Epidermal melanocyte (primary cell): Measurements from ENCODE around the gene NNT.
A peak's percentile ranks its signal among the peaks of the same experiment; 100 is the strongest.
"Not testable (repeated sequence)": the region's sequence is repeated elsewhere in the genome, so short reads cannot be mapped to it uniquely, and the experiment has no call there.

ENCODE experiments used
- DNase-seq: peaks from one replicate; pipeline ENCODE4 v3.0.0; 2011; ENCODE audit warnings: low spot score; ENCODE audit not compliant: insufficient read length

The NNT gene

GRCh38 chr5:43582082-43583005, 20.6 kb upstream of the NNT start:
- DNase-seq = no peak

DNA sequence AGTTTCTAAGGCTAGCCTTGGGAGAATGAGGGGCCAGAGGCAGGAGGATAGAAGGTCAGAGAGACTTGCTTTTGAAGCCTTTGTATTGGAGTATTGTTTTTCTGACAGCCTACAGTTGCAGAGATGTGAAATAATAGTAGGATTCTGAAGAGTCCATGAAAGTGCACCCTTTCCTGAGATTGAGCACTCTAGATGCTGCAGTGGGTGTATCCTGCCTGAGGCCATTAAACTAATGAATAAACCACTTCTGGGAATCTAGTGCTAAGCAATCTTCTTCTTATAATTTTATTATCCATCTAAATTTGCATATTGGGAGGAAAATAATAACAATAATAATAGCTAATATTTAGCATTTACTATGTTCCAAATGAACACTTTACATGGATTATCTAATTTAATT, 19.3 kb upstream of the NNT start:
- DNase-seq = no peak

GRCh38 chr5:43584166-43584699, 18.7 kb upstream of the NNT start:
- DNase-seq = no peak

GRCh38 chr5:43588842-43589241, 14.1 kb upstream of the NNT start:
- DNase-seq = no peak

DNA sequence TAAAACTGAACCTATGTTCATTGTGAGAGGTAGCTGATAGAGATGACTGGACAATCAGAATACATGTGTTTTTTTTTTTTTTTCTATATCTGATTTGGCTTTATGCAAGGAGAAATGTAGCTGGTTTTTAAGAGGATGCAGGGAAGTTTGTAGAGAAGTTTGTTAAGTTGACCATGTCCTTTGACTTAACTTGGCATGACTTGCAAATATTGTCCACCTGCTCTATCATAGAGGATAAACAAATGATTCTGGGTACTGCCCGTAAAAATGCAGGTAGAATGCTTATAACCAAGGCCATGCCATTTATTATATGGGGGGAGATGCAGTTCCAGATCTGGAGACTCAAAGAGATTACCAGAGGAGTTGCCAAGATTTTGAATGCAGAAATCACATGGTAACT, 13.7 kb upstream of the NNT start:
- DNase-seq = no peak

GRCh38 chr5:43590700-43591099, 12.3 kb upstream of the NNT start:
- DNase-seq = no peak

GRCh38 chr5:43592363-43592762, 10.6 kb upstream of the NNT start:
- DNase-seq = no peak

- DNase-seq = not testable (repeated sequence)
Observed at GRCh38 chr5:43598927-43599326, 4.1 kb upstream of the NNT start.

- DNase-seq = peak; percentile 22
Observed at GRCh38 chr5:43601454-43602260, 1.3 kb upstream of the NNT start.

GRCh38 chr5:43603344-43604217, 601 bp downstream of the NNT start:
- DNase-seq = peak; percentile 37

- DNase-seq = no peak
Observed at GRCh38 chr5:43604699-43605098, 1.7 kb downstream of the NNT start.

DNA sequence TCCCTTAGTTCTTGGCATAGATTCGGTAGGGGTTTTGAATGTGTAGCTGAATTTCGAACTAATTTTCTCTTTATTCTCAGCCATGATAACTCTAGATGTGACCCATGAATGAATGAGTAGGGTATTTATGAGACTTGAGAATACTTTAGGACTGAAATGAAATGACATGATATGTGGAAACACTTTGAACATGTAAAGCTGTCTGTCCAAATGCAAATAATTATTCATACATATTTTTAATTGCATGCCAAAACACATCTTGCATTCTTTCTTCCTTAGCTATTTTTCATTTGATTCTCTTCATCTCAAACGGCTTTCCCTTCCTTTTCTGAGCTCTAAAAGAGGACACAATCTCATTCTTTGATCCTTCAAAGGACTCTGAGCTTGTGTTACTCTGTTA, 3.4 kb downstream of the NNT start:
- DNase-seq = no peak

- DNase-seq = no peak
Observed at GRCh38 chr5:43608406-43608805, 5.4 kb downstream of the NNT start.

GRCh38 chr5:43609752-43610151, 6.8 kb downstream of the NNT start:
- no peak for DNase-seq

DNA sequence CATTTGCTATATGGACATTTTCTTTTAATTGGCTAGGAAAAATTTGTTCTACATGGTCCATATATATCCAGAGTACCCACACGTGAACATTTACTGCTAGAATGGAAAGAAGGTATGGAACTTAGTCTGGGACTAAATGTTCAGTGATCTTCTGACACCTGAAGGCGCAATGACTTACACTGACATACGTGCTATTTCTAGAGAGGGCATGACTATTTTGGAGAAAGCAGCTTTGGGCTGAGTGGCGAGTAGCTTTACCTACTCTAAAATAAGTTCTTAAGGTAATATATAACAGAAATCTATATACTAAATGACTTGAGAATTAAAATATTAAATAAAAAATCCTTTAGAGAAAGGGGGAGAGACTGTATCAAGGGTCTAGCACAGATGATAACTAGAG, 10.4 kb downstream of the NNT start:
- no peak for DNase-seq

- DNase-seq = no peak
Observed at GRCh38 chr5:43615445-43616184, 12.6 kb downstream of the NNT start.

DNA sequence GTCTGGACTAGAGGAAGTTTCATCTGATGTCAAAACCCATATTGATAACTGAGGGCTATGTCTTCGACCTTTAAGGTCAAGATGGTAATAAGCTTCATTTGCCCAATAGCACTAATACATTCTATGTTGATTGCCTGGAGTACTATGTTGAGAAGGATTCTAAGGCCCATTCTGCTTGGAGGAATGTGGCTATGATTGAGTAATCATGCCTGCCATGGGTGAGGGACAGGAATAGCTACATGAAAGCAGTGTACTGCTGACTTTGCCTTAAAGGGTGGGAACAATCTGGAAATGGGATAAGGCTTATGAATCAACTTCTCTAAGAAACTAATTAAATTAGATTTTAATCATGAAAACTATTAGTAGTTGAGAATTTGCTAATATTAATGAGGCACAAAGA, 13.6 kb downstream of the NNT start:
- no peak for DNase-seq

GRCh38 chr5:43619380-43619779, 16.4 kb downstream of the NNT start:
- DNase-seq = no peak

DNA sequence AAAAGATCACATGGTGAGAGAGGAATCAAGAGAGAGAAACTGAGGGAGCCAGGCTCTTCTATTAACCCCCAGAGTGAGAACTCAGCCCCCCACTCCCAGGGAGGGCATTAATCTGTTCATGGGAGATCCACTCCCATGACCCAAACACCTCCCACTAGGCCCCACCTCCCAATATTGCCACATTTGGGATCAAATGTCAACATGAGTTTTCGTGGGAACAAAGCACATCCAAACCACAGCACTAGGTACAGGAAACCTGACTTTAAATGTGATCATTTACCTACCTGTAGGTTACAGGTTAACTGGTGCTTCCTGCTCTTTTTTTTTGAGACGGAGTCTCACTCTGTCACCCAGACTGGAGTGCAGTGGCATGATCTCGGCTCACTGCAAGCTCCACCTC, 16.9 kb downstream of the NNT start:
- no peak for DNase-seq

DNA sequence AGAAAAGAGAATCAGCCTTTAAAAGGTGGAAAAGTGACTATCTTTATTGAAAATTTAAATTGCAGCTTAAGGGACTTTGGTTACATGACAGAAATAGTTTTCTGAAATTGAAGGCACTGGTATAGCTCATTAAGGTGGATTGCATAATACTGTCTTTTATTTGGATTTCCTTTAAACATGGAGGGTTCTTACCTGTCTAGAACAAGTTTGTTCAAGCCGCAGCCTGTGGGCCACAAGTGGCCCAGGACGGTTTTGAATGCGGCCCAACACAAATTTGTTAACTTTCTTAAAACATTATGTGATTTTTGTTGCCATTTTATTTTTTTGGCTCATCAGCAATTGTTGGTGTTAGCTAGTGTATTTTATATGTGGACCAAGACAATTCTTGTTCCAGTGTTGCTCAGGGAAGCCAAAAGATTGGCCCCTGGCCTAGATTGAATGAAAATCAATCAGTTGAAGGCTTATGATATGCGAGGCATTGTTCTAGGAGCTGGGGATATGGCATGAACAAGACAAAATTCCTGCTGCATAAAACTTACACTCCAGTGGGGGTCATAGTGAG, 18.0 kb downstream of the NNT start:
- DNase-seq = no peak
